Forelimb muscle (tissue), 1 donor: Measurements from ENCODE around the gene SVOPL. TPM values are rescaled to one million over a fixed set of nuclear protein-coding genes. Genes with fewer than 3 reads are reported as not detected.

Experiments
- DNase-seq: peaks from one replicate; pipeline ENCODE4 v3.0.0-alpha.2; 2013; ENCODE audit warnings: low read depth
- polyA plus RNA-seq: library from polyadenylated mRNA; unstranded; fragments of 120-200 nt; gene quantifications from one replicate; pipeline ENCODE4 v1.2.1, GENCODE V29; 2013; ENCODE audit not compliant: insufficient read length

Gene SVOPL
- polyA plus RNA-seq, 1 donor, result not detected

DNA sequence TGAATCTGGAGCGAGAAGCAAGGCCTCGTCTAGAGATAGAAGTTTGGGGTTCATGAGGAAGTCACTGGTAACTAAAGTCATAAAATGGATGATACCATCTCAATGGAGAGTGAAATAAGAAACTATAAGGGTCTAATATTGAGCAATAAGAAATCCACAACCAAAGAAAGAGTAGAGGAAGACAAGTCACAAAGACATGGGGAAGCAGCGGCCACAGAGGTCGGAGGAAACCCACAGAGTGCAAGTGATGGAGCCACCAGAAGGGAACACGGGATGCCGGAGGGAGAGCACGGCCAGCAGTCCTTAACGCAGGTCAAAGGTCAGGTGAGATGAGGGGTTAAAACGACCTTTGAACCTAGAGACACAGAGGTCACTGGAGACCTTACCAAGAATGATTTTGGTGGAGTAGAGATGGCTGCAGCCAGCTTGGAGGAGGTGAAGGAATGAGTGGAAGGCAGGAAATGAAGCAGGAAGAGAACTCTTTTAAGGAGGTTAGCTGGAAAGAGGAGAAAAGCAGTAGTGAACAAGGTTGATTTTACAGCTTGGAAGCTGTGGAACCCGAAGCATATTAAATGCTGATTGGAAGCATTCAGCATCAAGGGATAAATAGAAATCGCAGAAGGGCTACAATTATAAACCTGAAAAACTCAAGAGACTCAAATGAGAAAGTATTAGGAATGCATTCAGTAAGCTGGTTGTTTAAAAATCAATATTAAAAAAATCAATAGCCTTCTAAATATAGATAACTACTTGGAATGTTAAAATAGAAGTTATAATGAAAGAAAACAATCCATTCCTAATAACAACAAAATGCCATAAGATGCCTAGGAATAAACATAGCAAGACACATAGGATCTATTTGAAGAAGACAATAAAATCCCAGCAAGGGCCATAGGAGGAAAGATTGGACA, 93.7 kb downstream of the SVOPL start:
- no peak for DNase-seq

DNA sequence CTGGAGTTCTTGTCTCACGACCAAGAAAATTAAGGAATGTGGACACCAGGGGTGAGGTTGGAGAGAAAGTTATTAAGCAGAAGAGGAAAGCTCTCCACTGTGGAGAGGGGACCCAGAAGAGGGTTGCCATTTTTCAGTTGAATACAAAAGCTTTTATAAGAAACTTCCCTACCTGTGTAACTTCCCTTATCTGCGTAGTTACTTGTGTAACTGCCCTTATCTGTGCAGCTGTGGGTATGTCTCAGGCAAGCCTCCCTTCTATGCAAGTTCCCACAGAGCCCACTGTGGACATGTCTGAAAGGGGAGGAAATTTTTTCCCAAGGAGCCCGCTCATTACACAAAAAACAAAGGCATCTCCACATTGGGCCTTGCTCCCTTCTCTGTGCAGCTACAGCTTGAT, 94.9 kb downstream of the SVOPL start:
- no peak for DNase-seq

GRCh38 chr7:138603549-138604318, 97.4 kb downstream of the SVOPL start:
- no peak for DNase-seq

GRCh38 chr7:138602451-138602850, 98.7 kb downstream of the SVOPL start:
- no peak for DNase-seq

GRCh38 chr7:138595454-138595853, 105.7 kb downstream of the SVOPL start:
- no peak for DNase-seq

DNA sequence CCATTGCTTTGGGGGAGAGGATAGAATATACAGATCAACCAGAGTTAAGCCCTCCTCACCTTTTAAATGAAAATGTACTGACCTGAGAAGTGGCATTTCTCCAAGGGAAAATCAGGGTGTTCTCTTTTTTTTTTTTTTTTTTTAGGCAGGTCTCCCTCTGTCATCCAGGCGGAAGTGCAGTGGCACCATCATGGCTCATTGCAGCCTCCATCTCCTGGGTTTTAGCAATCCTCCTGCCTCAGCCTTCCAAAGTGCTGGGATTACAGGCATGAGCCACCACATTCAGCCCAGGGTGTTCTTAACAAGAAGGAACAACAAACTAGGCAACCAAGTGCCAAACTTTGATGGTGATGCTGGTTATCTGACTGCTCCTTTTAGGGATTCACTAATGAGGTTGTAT, 111.0 kb downstream of the SVOPL start:
- DNase-seq, result no peak

DNA sequence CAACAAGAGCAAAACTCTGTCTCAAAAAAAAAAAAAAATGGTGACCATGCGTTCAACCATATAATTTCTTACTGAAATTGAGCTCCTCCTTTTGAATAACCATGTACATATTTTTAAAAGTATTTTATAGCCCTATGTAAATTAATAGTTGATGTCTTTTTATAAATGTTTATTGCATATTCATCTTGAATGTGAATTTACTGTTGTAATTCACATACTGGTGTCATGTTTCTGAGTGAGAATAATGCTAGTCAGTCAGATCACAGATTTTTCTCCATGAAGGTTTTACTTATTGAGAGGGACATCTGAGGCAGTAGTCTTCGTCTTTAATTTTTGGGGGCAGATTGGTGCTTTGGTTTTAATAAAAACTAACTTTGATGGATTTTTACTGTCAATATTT, 112.2 kb downstream of the SVOPL start:
- no peak for DNase-seq

GRCh38 chr7:138587485-138587884, 113.7 kb downstream of the SVOPL start:
- DNase-seq, result no peak

DNA sequence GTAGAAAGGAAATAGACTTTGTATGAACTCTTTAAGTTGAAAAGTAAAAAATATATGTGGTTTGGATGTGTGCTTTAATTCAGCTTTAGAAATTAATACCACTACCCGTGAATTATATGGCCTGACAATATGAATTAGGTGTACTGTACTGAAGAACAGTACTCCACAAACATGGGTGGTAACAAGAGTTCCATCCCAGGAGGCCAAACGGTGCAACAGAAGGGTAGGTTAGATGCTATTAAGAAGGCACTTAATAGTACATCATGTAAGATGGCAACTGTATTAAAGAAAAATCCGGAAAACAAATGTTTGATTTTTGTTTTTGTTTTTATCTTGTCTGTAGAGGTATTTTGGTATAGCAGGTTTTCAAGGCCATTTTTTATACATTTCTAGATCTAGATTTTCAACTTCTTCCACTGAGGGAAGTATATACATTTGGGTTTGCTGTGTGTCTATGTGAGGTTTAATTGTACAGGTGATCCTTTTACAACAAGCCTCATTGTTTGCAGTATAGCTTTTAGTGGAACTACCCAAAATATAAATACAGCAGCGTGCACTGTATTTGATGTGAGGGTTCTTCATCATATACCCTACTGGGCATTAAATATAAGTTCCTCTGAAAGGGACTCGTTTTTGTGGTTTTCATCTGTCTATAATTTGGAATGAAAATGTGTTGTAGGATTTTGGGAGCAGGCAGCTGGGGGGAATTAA, 115.7 kb downstream of the SVOPL start:
- DNase-seq, result no peak

DNA sequence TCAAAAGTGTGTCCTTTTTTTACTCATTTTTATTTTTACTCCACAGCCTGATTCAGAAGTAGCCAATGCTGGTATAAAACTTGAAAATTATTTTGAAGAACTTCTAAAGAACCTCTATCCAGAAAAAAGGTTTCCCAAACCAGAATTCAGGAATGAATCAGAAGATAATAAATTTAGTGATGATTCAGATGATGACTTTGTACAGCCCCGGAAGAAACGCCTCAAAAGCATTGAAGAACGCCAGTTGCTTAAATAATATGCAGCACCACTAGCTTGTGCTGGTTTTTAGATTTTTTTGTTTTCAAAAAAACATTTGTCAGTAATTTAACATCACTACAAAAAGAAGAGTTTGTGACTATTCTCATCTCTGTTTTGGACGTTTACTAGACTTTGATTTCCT, 116.5 kb downstream of the SVOPL start:
- no peak for DNase-seq

- no peak for DNase-seq
Measured at GRCh38 chr7:138584283-138584682, 116.9 kb downstream of the SVOPL start.

DNA sequence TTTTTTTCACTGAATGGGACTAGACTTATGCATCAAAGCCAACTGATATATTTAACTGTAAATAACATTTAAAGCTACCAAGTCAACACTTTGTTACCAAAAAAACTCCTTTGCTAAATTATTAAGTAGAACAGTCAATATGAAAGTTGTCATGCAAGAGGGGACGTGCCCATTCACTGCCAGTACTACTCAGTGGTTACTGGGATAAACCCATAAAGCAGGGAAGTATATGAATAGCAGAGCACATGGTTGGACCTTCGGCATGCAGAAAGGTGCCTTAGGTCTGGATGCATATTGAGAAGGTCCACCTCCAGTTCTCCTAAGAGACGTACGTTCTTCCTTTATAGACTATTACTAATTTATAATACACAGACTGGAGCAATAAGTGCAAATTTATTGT, 120.1 kb downstream of the SVOPL start:
- no peak for DNase-seq

DNA sequence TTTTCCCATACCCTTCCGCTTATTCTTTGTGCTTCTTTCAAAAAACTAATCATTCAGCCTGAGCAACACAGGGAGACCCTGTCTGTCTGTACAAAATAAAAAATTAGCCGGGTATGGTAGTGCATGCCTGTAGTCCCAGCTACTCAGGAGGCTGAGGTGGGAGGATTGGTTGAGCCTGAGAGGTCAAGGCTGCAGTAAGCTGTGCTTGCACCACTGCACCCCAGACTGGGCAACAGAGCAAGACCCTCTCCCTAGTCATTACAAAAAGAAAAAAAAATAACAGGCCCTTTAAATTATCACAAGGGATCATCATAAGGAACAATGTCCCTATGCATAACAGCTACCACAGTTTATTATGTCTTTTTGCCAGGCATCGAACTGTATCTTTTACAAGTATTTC, 121.5 kb downstream of the SVOPL start:
- no peak for DNase-seq

DNA sequence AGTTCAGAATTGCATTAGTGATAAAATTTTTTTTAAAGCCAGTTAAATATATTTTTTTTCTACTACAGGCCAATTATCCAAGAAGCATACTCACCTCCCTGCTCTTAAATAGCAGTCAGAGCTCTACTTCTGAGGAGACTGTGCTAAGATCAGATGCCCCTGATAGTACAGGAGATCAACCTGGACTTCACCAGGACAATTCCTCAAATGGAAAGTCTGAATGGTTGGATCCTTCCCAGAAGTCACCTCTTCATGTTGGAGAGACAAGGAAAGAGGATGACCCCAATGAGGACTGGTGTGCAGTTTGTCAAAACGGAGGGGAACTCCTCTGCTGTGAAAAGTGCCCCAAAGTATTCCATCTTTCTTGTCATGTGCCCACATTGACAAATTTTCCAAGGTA, 122.0 kb downstream of the SVOPL start:
- DNase-seq, result no peak

- DNase-seq, result no peak
Measured at GRCh38 chr7:138575897-138576428, 125.2 kb downstream of the SVOPL start.

DNA sequence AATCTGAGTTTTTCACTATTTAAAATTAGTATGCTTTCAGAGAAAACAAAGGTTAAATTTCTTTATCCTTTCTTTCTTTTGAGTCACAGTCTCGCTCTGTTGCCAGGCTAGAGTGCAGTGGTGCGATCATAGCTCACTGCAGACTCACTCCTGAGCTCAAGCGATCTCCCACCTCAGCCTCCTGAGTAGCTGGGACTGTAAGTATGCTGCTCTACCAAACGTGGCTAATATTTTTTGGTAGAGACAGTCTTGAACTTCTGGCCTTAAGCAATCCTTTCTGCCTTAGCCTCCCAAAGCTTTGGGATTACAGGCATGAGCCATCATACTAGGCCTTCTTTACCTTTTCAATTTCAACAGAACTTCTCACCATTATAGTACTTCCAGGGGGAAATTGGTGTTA, 127.4 kb downstream of the SVOPL start:
- DNase-seq, result no peak

GRCh38 chr7:138570715-138571114, 130.4 kb downstream of the SVOPL start:
- no peak for DNase-seq

DNA sequence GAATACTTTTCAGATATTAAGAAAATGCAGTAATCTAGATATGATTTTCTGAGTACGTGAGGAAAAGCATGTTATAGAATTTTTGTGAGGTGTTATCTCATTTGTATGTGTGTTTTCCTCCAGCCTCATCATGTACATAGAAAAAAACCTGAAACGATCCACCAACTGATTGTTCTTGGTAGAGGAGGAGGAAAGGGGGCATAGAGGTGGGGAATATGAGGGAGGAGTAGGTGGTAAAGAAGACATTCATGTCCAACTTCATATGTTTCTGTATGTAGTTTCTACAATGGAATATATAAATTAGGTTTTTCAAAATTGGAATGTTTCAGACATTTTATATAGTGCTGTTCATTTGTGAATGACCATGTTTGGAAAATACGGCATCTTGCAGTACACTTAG, 131.7 kb downstream of the SVOPL start:
- no peak for DNase-seq

DNA sequence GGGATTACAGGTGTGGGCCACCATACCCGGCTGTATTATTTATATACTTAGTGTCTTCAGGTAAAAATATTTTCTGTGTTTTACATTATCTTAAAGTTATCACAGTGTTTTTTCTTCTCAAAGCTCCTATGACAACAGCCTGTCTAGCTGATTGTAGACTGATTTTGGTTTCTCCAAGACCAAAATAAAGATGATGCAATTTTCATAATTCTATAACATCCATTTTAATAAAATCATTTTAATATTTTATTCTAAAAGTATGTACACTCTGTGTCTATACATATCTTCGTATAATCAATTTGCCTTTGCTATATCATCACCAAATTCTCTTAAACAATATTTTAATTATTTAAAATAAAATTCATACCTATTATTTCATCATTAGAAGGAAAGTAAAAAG, 132.5 kb downstream of the SVOPL start:
- DNase-seq, result no peak

DNA sequence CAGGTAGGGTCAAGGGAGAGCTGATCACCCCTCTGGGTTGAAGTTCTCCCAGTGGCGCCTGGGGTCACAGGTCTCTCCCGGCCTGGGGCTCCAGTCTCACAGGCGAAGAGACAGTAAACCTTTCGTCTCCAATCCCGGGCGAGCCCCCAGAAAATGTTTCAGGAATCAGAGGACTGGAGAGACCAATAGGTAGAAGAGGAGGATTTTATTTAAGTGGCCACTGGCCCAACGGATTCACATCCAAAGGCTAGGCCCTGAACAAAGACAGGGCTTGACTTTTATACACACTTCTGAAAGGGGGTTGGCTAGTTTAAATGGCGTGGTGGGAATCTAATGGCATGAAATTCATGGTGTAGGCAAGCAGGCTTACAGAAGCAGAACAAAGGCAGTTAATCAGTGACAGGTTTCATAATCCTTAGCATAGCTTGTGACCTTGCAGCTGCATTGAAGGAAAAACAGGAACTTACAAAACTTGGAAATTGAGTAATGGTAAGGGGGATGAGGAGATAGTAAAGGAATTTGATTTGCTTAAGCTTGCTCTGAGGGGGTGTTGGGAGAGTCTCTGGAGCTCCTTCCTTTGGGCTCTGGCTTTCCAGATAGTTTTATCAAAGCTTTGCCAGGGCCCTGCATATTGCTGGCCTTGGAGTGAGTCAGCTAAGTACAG, 135.6 kb downstream of the SVOPL start:
- no peak for DNase-seq

- no peak for DNase-seq
Measured at GRCh38 chr7:138565071-138565450, 136.1 kb downstream of the SVOPL start.

GRCh38 chr7:138564365-138564764, 136.8 kb downstream of the SVOPL start:
- no peak for DNase-seq
